HTR-8/SVneo (cell line): ENCODE measurements around the gene YAF2.
A peak's percentile ranks its signal among the peaks of the same experiment; 100 is the strongest.

ENCODE experiments used
- DNase-seq: peaks from one replicate; pipeline ENCODE4 v3.0.0; 2011; ENCODE audit warnings: low spot score, mixed read lengths; ENCODE audit not compliant: insufficient read length
- FAIRE-seq: peaks from 2 replicates; lab custom pipeline; 2011; peaks lifted over from hg19 to GRCh38; lab: Jason Lieb, UNC

YAF2 gene

DNA sequence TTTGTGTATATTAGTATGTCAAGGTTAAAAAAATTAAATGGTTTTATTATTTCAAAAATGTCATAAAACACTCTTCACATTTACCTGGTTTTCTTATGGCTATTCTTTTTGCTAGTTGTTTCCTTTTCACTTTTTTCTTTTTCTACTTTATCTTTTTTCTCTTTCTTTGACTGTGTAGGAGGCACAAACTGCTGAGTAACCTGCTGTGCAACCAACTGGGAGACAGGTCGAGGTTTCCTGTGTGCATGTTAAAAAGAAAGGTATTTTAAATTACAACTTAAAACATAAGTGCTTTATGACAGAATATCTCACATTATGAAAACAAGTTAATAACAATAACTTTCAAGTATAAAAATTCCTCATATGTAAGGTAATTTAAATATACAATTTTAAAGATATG is 76.5 kb downstream of the YAF2 start:
- no peak for DNase-seq
- FAIRE-seq, result no peak

DNA sequence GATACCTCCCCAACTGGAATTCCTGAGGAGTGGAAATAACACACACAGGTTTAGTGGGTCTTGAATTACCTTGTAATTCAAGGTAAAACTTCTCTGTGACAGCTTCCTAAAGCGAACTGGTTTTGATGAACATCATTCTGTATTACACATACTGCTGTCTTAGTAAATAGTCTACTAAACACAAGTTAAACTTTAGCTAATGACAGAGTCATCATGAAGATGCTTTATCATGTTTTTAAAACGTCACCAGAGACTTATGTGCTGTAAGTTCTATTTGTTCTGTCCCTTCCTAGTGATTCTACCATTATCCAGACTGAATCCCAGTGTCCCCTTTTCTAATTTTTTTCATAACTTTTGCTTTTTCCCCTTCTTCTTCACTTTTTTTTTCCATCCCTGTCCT is 81.8 kb downstream of the YAF2 start:
- DNase-seq (no peak), FAIRE-seq (no peak)

DNA sequence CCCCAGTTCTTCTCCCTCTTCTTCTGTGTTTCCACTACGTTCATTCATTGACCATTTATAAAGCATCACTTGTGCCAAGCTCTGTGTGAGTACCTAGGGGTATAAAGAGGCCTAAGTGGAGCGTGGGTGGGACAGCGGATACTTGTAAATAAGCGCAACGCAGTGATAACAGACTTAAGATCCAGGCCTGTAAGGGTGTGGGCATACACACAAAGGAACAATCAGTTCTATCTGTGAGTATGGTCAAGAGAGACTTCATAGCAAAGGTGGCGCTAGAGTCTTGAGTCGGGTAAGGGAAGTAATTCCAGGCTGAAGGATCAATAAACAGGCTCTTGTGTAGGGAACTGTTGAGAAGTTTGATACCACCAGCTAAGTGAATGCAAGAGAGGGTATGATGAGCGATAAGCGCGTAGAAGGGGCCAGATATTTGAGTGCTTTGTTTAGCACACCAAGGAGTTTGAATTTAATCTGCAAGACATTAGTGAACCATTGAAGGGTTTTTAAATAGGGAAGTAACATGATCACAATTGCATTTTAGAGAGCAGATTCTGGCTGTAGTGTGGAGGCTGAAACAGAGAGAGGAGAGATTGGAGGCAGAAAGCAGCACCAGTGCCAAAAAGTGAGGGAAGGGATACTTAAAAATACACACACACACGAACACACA is 92.4 kb downstream of the YAF2 start:
- no peak for FAIRE-seq
- DNase-seq, result no peak

GRCh38 chr12:42145197-42145549 is 92.9 kb downstream of the YAF2 start:
- FAIRE-seq (no peak), DNase-seq (no peak)

GRCh38 chr12:42144408-42145196 is 93.4 kb downstream of the YAF2 start, which contains the start of gene GXYLT1:
GXYLT1 (minus strand) TSS chr12:42144874; CDS start chr12:42144646, 228 bp downstream.
- DNase-seq (peak; percentile 82), FAIRE-seq (peak; percentile 95)

GRCh38 chr12:42144158-42144407 is 94.0 kb downstream of the YAF2 start:
- DNase-seq, result no peak
- FAIRE-seq, result no peak

DNA sequence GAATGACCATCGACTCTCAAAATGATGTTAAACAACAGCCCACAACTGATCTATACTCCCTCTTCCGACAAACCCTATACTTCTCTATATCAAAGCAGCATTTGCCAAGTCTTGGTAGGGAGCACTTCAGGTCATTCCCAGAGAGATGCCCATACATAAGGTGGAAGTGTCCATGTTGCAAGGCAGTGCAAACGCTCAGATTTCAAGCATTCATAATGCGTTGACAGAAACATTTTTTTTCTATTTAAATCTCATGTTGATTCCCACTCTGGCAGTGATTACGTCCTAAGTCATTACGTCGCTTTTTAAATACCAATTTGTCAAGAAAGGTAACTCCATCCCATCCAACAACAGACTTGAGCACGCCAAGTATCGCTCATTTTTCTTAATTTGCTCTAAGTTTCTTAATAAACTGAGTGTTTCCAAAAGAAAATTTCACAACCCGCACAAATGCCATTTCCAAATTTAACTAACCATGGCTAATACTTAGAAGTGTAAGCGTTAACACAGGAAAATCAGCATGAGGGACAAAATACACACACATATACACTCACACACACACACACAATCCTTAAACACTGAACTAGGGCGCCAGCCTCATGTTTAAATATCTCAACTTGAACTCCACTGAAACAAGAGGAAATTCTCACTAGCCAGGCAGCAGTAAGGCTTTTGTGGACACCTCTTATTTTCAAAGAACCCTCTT is 94.4 kb downstream of the YAF2 start:
- no peak for FAIRE-seq

GRCh38 chr12:42141981-42142606 is 96.0 kb downstream of the YAF2 start:
- no peak for FAIRE-seq
- no peak for DNase-seq

More for the DNA sequence above, 94.4 kb downstream of the YAF2 start:
- DNase-seq, result no peak

GRCh38 chr12:42140901-42141300 is 97.1 kb downstream of the YAF2 start:
- FAIRE-seq, result no peak
- DNase-seq, result peak; percentile 54

DNA sequence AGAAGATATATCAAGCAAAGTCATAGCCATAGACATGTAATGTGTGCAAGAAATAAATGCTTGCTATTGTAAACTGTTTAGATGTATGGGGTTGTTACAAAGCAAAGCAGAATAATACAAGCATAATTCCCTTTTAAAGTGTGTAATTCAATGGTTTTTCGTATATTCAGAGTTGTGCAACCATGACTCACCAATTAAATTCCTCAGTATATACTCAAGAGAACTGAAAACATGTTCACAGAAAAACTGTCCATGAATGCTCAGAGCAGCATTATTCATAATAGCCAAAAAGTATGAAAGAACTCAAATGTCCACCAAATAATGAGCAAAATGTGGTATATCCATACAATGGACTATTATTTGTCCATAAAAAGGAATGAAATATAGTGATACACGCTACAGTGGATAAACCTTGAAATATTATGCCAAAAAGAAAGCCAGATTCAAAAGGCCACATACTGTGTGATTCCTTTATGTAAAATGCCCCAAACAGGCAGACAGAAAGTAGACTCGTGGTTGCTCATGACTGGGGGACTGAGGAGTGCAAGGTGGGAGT is 102.7 kb downstream of the YAF2 start:
- DNase-seq (no peak), FAIRE-seq (no peak)

GRCh38 chr12:42130672-42131402 is 107.2 kb downstream of the YAF2 start:
- FAIRE-seq, result no peak
- no peak for DNase-seq

DNA sequence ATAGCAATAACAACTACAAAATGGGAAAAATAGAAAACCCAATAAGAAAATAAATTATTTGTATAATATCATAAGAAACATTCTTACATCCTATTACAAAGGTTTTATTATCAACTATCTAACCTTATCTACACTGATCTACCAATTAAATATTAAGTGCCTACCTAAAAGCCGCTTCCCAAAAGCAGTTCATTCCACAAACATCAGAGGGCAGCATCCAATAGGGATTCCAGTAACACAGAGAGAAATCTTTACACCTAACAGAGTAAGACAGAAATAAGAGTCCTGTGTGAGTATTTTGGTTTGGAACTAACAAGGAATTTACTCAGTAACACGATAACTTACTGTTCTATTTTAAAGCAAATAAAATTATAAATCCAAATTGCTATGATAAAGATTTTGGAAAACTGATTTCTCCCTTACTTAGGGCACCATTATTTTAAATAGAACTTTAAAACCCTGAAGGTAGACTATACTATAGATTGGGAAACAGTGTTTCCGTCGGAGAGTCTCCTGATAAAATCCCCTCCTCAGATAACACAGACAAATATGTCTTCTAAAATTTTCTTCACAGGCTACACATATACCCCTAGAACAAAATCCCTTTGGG is 108.3 kb downstream of the YAF2 start:
- peak; percentile 46 for DNase-seq

GRCh38 chr12:42128888-42129287 is 109.2 kb downstream of the YAF2 start:
- DNase-seq (no peak), FAIRE-seq (no peak)

More for the DNA sequence above, 108.3 kb downstream of the YAF2 start:
- FAIRE-seq, result no peak

DNA sequence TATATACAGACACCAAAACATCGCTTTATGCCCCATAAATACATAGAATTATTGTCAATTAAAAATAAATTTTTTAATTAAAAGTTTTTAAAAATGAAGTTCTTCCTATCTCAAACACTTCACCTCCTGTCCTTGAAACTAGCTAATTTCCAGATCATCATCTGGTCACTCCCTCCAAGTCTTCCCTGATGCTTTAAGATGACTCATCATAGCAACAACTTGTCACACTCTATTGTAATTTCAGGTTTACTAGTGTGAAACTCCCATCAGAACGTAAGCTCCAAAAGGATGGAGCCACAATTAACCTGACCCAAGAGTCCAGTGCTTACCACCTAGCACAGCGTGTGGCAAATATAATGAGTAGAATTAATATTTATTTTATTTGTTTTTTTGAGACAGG is 109.7 kb downstream of the YAF2 start:
- DNase-seq (no peak), FAIRE-seq (no peak)

DNA sequence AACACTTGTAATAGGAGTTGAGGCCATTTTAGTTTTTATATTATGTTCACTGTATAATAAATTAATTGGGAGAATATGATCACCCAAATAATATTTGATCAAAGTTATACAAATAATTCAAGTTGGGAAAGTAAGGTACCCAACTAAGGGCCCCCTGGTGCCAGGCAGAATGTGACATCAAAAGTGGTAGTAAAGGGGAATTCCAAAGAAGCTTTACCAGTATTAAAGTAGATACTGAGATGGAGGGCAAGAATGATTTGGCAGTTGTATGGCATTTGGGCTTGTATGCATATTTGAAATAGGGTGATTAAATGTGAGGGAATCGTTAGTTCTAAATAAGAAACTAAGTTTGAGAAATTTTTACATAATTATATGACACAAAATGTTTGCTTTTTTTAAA is 111.1 kb downstream of the YAF2 start:
- no peak for DNase-seq
- no peak for FAIRE-seq

DNA sequence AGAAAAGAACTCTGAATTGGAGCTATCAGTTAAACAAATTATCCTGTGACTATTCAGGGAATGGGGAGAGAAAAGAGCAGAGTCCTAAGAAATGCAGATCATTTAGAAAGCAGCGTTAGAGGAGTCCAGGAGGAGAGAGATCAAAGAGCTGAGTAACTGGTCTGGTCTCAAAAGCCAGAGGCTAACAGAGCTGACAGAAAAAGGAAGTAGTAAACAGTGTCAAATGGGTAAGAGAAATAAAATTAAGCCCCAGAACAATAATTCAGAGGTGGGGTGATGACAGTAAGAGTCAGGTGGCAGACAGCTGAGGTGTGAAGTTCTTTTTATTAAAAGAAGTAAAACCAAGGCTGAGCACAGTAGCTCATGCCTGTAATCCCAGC is 112.7 kb downstream of the YAF2 start:
- FAIRE-seq, result no peak
- no peak for DNase-seq

- DNase-seq, result no peak
These were observed 113.2 kb downstream of the YAF2 start for GRCh38 chr12:42124764-42125387.

GRCh38 chr12:42119085-42119633 is 118.9 kb downstream of the YAF2 start:
- no peak for FAIRE-seq
- no peak for DNase-seq

More at GRCh38 chr12:42124764-42125387, 113.2 kb downstream of the YAF2 start:
- FAIRE-seq, result no peak
